AG09319 (cell line): ENCODE results near the gene PDSS1.
A peak's percentile ranks its signal among the peaks of the same experiment; 100 is the strongest.

Experiments
- DNase-seq: peaks from one replicate; pipeline ENCODE4 v3.0.0-alpha.2; 2010; ENCODE audit warnings: low read depth; ENCODE audit errors: extremely low read depth
- CTCF ChIP-seq: IDR thresholded peaks from 2 replicates; pipeline ENCODE4 v1.5.1; 2011; ENCODE audit warnings: low read depth, mild to moderate bottlenecking, inconsistent platforms, low read length, moderate library complexity

Gene PDSS1

GRCh38 chr10:26773633-26774032 is 76.1 kb downstream of the PDSS1 start:
- no peak for TF ChIP-seq CTCF
- DNase-seq, result no peak

GRCh38 chr10:26776258-26776657 is 78.8 kb downstream of the PDSS1 start:
- DNase-seq, result no peak
- TF ChIP-seq CTCF, result no peak

GRCh38 chr10:26777686-26778085 is 80.2 kb downstream of the PDSS1 start:
- no peak for DNase-seq
- TF ChIP-seq CTCF, result no peak

- no peak for DNase-seq
- no peak for TF ChIP-seq CTCF
Observed at GRCh38 chr10:26779176-26779860, 81.8 kb downstream of the PDSS1 start.

GRCh38 chr10:26780106-26780792 is 82.7 kb downstream of the PDSS1 start:
- TF ChIP-seq CTCF, result no peak
- no peak for DNase-seq

GRCh38 chr10:26780793-26781601 is 83.5 kb downstream of the PDSS1 start:
- peak; percentile 44 for DNase-seq
- TF ChIP-seq CTCF, result no peak

GRCh38 chr10:26781797-26782196 is 84.3 kb downstream of the PDSS1 start:
- no peak for DNase-seq
- no peak for TF ChIP-seq CTCF
